Thoracic aorta (tissue), 2 donors: ENCODE results near the gene FRMD6. TPM values are rescaled to one million over a fixed set of nuclear protein-coding genes. Genes with fewer than 3 reads are reported as not detected.

ENCODE experiments used
- ATAC-seq: fragments of 150-250 bp; one replicate; pipeline ENCODE4 v1.8.0; 2017; ENCODE audit warnings: low read depth; ENCODE audit not compliant: insufficient number of reproducible peaks, low FRiP score
- DNase-seq: peaks from one replicate; pipeline ENCODE4 v3.0.0-alpha.2; 2020; ENCODE audit warnings: low spot score
- H3K27ac ChIP-seq, 2 donors: fragments of 200-600 bp; sonication (generic); 1 replicate in 1 of 2; 2 replicates in 1 of 2; pipeline ENCODE4 v1.5.1; 2016; ENCODE audit warnings: mild to moderate bottlenecking in 2 of 2, moderate library complexity in 2 of 2
- H3K27me3 ChIP-seq: fragments of 200-600 bp; sonication (generic); replicated peaks from 2 replicates; pipeline ENCODE4 v1.6.0; 2016; ENCODE audit warnings: mild to moderate bottlenecking; ENCODE audit not compliant: insufficient read depth
- H3K36me3 ChIP-seq: fragments of 200-600 bp; sonication (generic); one replicate; pipeline ENCODE4 v1.5.1; 2016
- H3K4me1 ChIP-seq, 2 donors: fragments of 200-600 bp; sonication (generic); 1 replicate in 1 of 2; 2 replicates in 1 of 2; pipeline versions ENCODE4 v1.5.1 to v1.6.0; 2016; ENCODE audit warnings: low read depth in 2 of 2, mild to moderate bottlenecking in 1 of 2; ENCODE audit not compliant: control insufficient read depth in 1 of 2
- H3K4me3 ChIP-seq: fragments of 200-600 bp; sonication (generic); 2 replicates; pipeline ENCODE4 v1.5.1; 2016; ENCODE audit warnings: mild to moderate bottlenecking
- H3K9me3 ChIP-seq: fragments of 200-600 bp; sonication (generic); 2 replicates; pipeline ENCODE4 v1.5.1; 2016
- CTCF ChIP-seq: fragments of 200-600 bp; sonication (generic); IDR thresholded peaks from one replicate; pipeline ENCODE4 v1.5.1; 2019; ENCODE audit warnings: antibody characterized with exemption
- total RNA-seq, 2 donors: library from RNA; depleted of rRNA; stranded (reverse); fragments of >200 nt; gene quantifications; one replicate each; pipeline versions ENCODE4 v1.1.0 to v1.2.3, GENCODE V29; 2016

FRMD6 gene
- total RNA-seq, 2 donors from 2014 or later: 72.3 to 79.6 TPM

GRCh38 chr14:51723990-51724389 lies 72.3 kb downstream of the FRMD6 start:
- no peak for TF ChIP-seq CTCF
- Histone ChIP-seq H3K4me1 (no peaks in the 10 kb centered on the region), H3K4me3 (no peak overlapping the region), H3K27me3 (no peaks in the 10 kb centered on the region), H3K36me3 (peaks cover 36% of the 10 kb centered on the region), H3K9me3 (no peaks in the 10 kb centered on the region), H3K27ac (no peak overlapping the region)
- DNase-seq (no peak), ATAC-seq (no peak)

- ATAC-seq (no peak), DNase-seq (no peak)
- no peaks in the 10 kb centered on the region for H3K27me3 ChIP-seq
- no peaks in the 10 kb centered on the region for H3K9me3 ChIP-seq
- no peaks in the 10 kb centered on the region for H3K4me1 ChIP-seq
- peaks cover 36% of the 10 kb centered on the region for H3K36me3 ChIP-seq
- no peak overlapping the region for H3K4me3 ChIP-seq
- no peak for TF ChIP-seq CTCF
- H3K27ac ChIP-seq: no peak overlapping the region
Observed at GRCh38 chr14:51724650-51725049, 72.9 kb downstream of the FRMD6 start.

- no peaks in the 10 kb centered on the region for H3K27me3 ChIP-seq
- no peak for DNase-seq
- TF ChIP-seq CTCF: no peak
- no peak overlapping the region for H3K27ac ChIP-seq
- ATAC-seq: no peak
- no peaks in the 10 kb centered on the region for H3K9me3 ChIP-seq
- H3K36me3 ChIP-seq: peaks cover 36% of the 10 kb centered on the region
- H3K4me1 ChIP-seq: no peaks in the 10 kb centered on the region
- no peak overlapping the region for H3K4me3 ChIP-seq
Observed at GRCh38 chr14:51725061-51725460, 73.4 kb downstream of the FRMD6 start.

- Histone ChIP-seq H3K36me3 (peaks cover 23% of the 10 kb centered on the region), H3K4me1 (no peaks in the 10 kb centered on the region), H3K27me3 (no peaks in the 10 kb centered on the region), H3K4me3 (no peak overlapping the region), H3K9me3 (no peaks in the 10 kb centered on the region), H3K27ac (no peak overlapping the region)
- DNase-seq: no peak
- no peak for ATAC-seq
- TF ChIP-seq CTCF: no peak
Observed at GRCh38 chr14:51726166-51726899, 74.6 kb downstream of the FRMD6 start.

- TF ChIP-seq CTCF: no peak
- no peak overlapping the region for H3K4me3 ChIP-seq
- ATAC-seq (no peak), DNase-seq (no peak)
- no peaks in the 10 kb centered on the region for H3K27me3 ChIP-seq
- H3K27ac ChIP-seq: no peak overlapping the region
- H3K36me3 ChIP-seq: peaks cover 15% of the 10 kb centered on the region
- H3K4me1 ChIP-seq: no peaks in the 10 kb centered on the region
- H3K9me3 ChIP-seq: no peaks in the 10 kb centered on the region
Observed at GRCh38 chr14:51727526-51727925, 75.8 kb downstream of the FRMD6 start.
